HEK293 (cell line): Measurements from ENCODE around the gene HHIPL1.

Source experiments
- OVOL3 ChIP-seq: fragments of 450-650 bp; formaldehyde crosslinking; IDR thresholded peaks from 2 replicates; pipeline ENCODE4 v1.5.1; 2016; ENCODE audit warnings: missing biosample characterization, missing genetic modification characterization
- SCRT2 ChIP-seq: fragments of 450-650 bp; formaldehyde crosslinking; IDR thresholded peaks from 2 replicates; pipeline ENCODE4 v1.5.1; 2016; ENCODE audit warnings: missing biosample characterization, missing genetic modification characterization
- TCF7L2 ChIP-seq: IDR thresholded peaks from 2 replicates; pipeline ENCODE4 v1.6.1; 2011; ENCODE audit warnings: low read depth, mild to moderate bottlenecking, inconsistent platforms, low read length, moderate library complexity, borderline replicate concordance
- ZNF239 ChIP-seq: fragments of 450-650 bp; formaldehyde crosslinking; IDR thresholded peaks from 2 replicates; pipeline ENCODE4 v1.5.1; 2016; ENCODE audit warnings: missing biosample characterization, missing genetic modification characterization
- ZNF24 ChIP-seq: fragments of 450-650 bp; formaldehyde crosslinking; IDR thresholded peaks from 2 replicates; pipeline ENCODE4 v1.5.1; 2016; ENCODE audit warnings: missing biosample characterization, missing genetic modification characterization
- ZNF530 ChIP-seq: fragments of 450-650 bp; formaldehyde crosslinking; IDR thresholded peaks from 2 replicates; pipeline ENCODE4 v1.5.1; 2016; ENCODE audit warnings: low read depth, missing biosample characterization, missing genetic modification characterization
- TF ChIP-seq, protein P1 (sequence below): fragments of 450-650 bp; formaldehyde crosslinking; IDR thresholded peaks from 2 replicates; pipeline ENCODE4 v1.5.1; 2016; ENCODE audit warnings: missing biosample characterization, missing genetic modification characterization
- TF ChIP-seq, protein P2 (sequence below): IDR thresholded peaks from 2 replicates; pipeline ENCODE4 v1.6.1; 2011; ENCODE audit warnings: mild to moderate bottlenecking, low read depth, low read length, borderline replicate concordance
- TF ChIP-seq, protein P3 (sequence below): fragments of 450-650 bp; formaldehyde crosslinking; IDR thresholded peaks from 2 replicates; pipeline ENCODE4 v1.5.1; 2017; ENCODE audit warnings: missing biosample characterization, mild to moderate bottlenecking, missing genetic modification characterization, moderate library complexity

DNA sequence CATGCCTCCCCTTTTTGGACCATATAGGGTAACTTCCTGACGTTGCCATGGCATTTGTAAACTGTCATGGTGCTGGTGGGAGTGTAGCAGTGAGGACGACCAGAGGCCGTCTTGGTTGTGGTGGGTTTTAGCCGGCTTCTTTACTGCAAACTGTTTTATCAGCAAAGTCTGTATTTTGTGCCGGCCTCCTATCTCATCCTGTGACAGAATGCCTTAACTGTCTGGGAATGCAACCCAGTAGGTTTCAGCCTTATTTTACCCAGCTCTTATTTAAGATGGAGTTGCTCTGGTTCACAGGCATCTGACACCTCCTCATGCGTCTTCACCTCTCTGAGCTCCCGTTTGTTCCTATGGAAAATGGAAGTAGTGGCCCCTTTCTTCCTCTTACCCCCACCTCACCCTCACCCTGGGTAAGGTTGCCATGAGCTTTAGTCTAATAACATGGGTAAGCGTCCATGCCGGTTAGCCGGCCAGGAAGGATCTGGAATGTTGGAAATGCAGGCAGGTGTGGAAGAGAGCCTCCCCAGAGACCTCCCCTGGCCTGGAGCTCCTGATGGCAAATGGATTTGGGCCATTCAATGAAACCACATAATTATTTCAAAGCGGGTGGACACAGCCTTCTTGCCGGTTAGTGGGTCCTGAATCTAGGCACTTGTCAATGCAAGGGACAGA lies 18.6 kb downstream of the HHIPL1 start:
- TF ChIP-seq TCF7L2 (no peak), SCRT2 (tag by site-specific recombination) (no peak), OVOL3 (tag by site-specific recombination) (no peak), ZNF530 (tag by site-specific recombination) (no peak), ZNF24 (tag by site-specific recombination) (no peak), ZNF239 (tag by site-specific recombination) (no peak)
- TF ChIP-seq, protein P1, sequence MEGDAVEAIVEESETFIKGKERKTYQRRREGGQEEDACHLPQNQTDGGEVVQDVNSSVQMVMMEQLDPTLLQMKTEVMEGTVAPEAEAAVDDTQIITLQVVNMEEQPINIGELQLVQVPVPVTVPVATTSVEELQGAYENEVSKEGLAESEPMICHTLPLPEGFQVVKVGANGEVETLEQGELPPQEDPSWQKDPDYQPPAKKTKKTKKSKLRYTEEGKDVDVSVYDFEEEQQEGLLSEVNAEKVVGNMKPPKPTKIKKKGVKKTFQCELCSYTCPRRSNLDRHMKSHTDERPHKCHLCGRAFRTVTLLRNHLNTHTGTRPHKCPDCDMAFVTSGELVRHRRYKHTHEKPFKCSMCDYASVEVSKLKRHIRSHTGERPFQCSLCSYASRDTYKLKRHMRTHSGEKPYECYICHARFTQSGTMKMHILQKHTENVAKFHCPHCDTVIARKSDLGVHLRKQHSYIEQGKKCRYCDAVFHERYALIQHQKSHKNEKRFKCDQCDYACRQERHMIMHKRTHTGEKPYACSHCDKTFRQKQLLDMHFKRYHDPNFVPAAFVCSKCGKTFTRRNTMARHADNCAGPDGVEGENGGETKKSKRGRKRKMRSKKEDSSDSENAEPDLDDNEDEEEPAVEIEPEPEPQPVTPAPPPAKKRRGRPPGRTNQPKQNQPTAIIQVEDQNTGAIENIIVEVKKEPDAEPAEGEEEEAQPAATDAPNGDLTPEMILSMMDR (tag by site-specific recombination): no peak
- TF ChIP-seq, protein P2, sequence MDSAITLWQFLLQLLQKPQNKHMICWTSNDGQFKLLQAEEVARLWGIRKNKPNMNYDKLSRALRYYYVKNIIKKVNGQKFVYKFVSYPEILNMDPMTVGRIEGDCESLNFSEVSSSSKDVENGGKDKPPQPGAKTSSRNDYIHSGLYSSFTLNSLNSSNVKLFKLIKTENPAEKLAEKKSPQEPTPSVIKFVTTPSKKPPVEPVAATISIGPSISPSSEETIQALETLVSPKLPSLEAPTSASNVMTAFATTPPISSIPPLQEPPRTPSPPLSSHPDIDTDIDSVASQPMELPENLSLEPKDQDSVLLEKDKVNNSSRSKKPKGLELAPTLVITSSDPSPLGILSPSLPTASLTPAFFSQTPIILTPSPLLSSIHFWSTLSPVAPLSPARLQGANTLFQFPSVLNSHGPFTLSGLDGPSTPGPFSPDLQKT: no peak
- TF ChIP-seq, protein P3, sequence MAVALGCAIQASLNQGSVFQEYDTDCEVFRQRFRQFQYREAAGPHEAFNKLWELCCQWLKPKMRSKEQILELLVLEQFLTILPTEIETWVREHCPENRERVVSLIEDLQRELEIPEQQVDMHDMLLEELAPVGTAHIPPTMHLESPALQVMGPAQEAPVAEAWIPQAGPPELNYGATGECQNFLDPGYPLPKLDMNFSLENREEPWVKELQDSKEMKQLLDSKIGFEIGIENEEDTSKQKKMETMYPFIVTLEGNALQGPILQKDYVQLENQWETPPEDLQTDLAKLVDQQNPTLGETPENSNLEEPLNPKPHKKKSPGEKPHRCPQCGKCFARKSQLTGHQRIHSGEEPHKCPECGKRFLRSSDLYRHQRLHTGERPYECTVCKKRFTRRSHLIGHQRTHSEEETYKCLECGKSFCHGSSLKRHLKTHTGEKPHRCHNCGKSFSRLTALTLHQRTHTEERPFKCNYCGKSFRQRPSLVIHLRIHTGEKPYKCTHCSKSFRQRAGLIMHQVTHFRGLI (tag by site-specific recombination): no peak
